CD4-positive, alpha-beta T cell treated with Interleukin-10 for 1 hour (primary cell): ENCODE data around the gene GBP5.
"Not testable (repeated sequence)": the region's sequence is repeated elsewhere in the genome, so short reads cannot be mapped to it uniquely, and the experiment has no call there.

ENCODE experiments used
- DNase-seq: peaks from one replicate; pipeline ENCODE4 v3.0.0-alpha.2; 2020

The GBP5 gene

DNA sequence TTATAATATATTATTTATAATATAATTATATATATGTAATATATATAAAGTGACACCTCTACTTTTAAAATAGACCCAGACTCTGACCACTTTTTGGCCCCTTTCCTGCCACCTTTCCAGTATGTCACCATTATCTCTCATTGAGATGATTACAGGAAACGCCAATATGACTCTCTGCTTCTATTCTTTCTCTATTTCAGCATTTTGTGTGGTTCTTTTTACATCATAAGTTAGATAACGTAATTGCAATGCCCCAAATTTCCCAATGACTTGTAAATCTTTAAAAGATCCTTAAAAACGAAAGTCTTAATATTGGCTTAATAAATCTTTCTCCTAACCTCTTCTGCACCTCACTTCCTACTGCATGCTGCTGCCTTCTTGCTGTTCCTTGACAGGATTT is 8.1 kb upstream of the GBP5 start:
- peak; percentile 31 for DNase-seq

DNA sequence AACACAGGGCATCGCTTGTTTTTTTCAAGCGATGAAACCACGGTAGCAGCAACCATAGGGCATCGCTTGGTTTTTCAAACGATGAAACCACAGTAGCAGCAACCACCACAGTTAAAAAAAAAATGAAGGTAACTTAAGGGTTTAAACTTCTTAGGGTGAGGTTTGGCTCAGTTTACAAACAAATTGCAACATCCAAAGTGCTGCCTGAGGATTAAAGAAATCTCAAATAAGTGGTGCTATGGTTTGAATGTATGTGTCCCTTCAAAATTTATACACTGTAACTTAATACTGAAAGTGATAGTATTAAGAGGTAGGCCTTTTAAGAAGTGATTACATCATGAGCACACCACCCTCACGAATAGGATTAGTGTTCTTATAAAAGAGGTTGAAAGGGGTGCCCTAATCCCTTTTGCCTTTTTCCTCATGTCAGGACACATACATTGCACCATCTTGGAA is 6.4 kb upstream of the GBP5 start:
- peak; percentile 75 for DNase-seq

GRCh38 chr1:89277725-89278124 is 5.1 kb upstream of the GBP5 start:
- peak; percentile 62 for DNase-seq

DNA sequence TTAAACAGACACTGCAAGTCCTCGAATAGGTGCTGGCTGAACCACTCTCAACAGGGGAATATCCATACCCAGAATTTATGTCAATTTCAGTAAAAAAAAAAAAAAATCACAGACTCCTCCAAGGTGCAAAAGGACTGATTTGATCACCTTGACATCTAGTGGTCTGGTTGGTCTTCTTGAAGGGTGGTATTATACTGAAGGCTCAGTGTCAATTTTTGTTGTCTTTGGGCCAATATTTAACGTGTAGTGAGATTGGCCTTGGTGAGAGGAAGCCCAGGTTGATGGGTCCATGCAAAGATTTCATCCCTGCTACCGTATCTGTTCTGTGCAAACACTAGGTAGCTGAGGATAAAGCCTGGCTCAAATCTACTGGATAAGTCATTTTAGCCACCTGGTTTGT is 4.0 kb upstream of the GBP5 start:
- DNase-seq = no peak

GRCh38 chr1:89274411-89274857 is 1.8 kb upstream of the GBP5 start:
- DNase-seq = peak; percentile 82

DNA sequence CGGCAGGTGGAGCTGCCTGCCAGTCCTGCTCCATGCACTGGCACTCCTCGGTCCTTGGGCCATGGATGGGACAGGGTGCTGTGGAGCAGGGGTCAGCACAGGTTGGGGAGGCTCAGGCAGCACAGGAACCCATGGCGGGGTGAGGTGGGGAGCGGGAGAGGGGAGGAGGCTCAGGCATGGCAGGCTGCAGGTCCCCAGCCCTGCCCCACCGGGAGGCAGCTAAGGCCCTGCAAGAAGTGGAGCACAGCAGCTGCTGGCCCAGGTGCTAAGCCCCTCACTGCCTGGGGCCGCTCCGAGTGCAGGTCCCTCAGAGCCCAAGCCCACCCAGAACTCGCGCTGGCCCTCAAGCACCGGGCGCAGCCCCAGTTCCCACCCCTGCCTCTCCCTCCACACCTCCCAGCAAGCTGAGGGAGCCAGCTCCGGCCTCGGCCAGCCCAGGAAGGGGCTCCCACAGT is 691 bp upstream of the GBP5 start:
- DNase-seq = no peak

- no peak for DNase-seq
These were observed 1.2 kb downstream of the GBP5 start for GRCh38 chr1:89271341-89272015.

GRCh38 chr1:89270423-89270822 is 2.2 kb downstream of the GBP5 start:
- no peak for DNase-seq

DNA sequence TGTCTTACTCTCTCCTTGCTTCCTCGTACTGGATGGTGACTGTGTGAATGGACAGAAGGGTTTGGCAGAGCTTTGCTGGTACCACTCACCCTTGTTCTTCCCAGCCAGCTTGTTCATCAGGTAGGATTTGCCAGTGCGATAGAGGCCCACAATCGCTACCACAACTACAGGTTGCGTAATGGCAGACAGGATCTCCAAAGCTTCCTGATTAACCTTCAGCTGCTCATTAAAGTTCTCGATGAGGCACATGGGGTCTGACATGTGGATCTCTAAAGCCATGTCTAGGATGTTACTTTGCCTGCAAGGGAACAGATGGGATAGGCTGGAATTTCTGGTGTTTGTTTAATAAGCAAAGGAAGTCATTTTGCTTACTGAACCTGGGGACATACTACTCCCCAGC is 3.4 kb downstream of the GBP5 start:
- no peak for DNase-seq

GRCh38 chr1:89262643-89263042 is 10.0 kb downstream of the GBP5 start:
- DNase-seq = no peak

- DNase-seq = no peak
These were observed 10.6 kb downstream of the GBP5 start for GRCh38 chr1:89261926-89262515.

DNA sequence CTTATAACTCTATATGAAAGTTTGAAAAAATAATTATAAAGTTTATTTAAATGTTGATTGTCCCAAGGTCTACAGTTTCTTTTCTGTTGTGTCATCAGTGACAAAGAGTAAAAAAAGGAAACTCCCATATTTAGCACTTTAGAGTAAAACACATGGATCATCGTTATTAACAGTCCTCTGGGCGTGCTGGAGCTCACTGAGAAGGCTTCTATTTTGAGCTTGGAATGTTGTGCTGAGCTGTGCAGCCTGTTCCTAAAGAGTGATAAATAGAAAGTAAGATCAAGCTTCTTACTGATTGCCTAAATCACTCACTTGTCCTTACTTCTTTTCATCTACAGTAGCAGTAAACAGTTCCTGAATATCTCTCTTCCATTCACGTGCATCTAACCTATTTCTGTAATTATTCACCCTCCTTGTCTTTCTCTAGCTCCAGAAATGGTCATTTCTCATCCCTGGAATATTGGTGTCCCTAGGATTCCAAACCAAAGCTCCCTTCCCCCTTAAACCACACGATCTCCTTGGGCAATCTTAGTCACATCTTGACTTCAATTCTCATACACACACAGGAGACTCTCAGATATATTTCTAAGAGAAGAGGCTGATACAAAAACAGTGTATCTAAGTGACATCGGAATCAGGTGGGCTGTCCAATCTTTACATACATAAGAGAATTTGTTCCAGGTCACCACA is 11.9 kb downstream of the GBP5 start:
- no peak for DNase-seq

- no peak for DNase-seq
These were observed 12.6 kb downstream of the GBP5 start for GRCh38 chr1:89260042-89260441.

GRCh38 chr1:89259283-89259971 is 13.2 kb downstream of the GBP5 start:
- peak; percentile 68 for DNase-seq

- DNase-seq = peak; percentile 32
These were observed 15.6 kb downstream of the GBP5 start for GRCh38 chr1:89257041-89257440.

DNA sequence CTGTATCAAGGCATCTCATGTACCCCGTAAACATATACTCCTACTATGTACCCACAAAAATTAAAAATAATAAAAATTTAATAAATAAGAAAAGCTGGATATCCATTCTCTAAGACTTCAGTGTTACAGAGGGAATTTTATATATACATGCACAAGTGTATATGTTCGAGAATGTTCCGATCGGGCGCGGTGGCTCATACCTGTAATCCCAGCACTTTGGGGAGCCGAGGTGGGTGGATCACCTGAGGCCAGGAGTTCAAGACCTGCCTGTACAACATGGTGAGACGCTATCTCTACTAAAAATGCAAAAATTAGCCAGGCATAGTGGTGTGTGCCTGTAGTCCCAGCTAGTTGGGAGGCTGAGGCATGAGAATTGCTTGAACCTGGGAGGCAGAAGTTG is 17.1 kb downstream of the GBP5 start:
- DNase-seq = not testable (repeated sequence)

DNA sequence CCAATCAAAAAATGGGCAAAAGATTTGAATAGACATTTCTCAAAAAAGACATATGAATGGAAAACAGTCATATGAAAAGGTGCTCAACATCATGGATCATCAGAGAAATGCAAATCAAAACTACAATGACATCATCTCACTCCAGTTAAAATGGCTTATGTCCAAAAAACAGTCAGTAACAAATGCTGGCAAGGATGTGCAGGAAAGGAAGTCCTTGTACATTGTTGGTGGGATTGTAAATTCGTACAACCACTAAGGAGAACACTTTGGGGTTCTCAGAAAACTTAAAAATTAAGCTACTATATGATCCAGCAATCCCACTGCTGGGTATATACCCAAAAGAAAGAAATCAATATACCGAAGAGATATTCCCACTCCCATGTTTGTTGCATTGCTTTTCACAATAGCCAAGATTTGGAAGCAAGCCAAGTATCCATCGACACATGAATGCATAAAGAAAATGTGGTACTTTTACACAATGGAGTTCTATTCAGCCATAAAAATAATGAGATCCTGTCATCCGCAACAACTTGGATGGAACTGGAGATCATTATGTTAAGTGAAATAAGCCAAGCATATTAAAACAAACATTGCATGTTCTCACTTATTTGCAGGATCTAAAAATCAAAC is 17.9 kb downstream of the GBP5 start:
- DNase-seq = no peak

GRCh38 chr1:89243046-89243445 is 29.6 kb downstream of the GBP5 start:
- no peak for DNase-seq
